ENCODE results near the gene ANKS3.

GRCh38 chr16:4680673-4681470 is 53.2 kb downstream of the ANKS3 start:
- TF ChIP-seq ZNF24 (IDR thresholded peaks at IDR 0.05) (no peak), POLR2AphosphoS2 (IDR thresholded peaks at IDR 0.05; ENCODE audit: low read depth, low read length) (no peak), ELK1 (IDR thresholded peaks at IDR 0.05; ENCODE audit: low read depth, low read length) (no peak), SPI1 (IDR thresholded peaks at IDR 0.05; ENCODE audit: borderline replicate concordance, insufficient read depth, low read depth, low read length) (no peak), EZH2 (IDR thresholded peaks at IDR 0.05; ENCODE audit: borderline replicate concordance, control insufficient read depth, low read depth, low read length) (no peak), EP300 (IDR thresholded peaks at IDR 0.05; ENCODE audit: borderline replicate concordance in 1 of 2, control insufficient read depth in 1 of 2, low read depth in 2 of 2, low read length in 2 of 2) (no peak)
